Parathyroid adenoma (tissue), 2 donors: Measurements from ENCODE around the gene EVI5L.

Experiments
- H2AFZ ChIP-seq: fragments of 300-600 bp; sonication (generic); one replicate; pipeline ENCODE4 v1.7.0; 2017; ENCODE audit warnings: antibody characterized with exemption, mild to moderate bottlenecking
- H3K27ac ChIP-seq: fragments of 300-600 bp; sonication (generic); one replicate; pipeline ENCODE4 v1.7.0; 2017
- H3K27me3 ChIP-seq: fragments of 300-600 bp; sonication (generic); one replicate; pipeline ENCODE4 v1.7.0; 2017; ENCODE audit warnings: low read length; ENCODE audit not compliant: control insufficient read depth, insufficient read depth
- H3K36me3 ChIP-seq: fragments of 300-600 bp; sonication (generic); one replicate; pipeline ENCODE4 v1.7.0; 2017; ENCODE audit warnings: low read length; ENCODE audit not compliant: control insufficient read depth, insufficient read depth
- H3K4me1 ChIP-seq: fragments of 300-600 bp; sonication (generic); one replicate; pipeline ENCODE4 v1.7.0; 2017; ENCODE audit warnings: control low read depth
- H3K4me2 ChIP-seq: fragments of 300-600 bp; sonication (generic); one replicate; pipeline ENCODE4 v1.7.0; 2017; ENCODE audit warnings: low read length
- H3K4me3 ChIP-seq: fragments of 300-600 bp; sonication (generic); one replicate; pipeline ENCODE4 v1.7.0; 2017; ENCODE audit warnings: low read depth, low read length
- H3K79me2 ChIP-seq: fragments of 300-600 bp; sonication (generic); one replicate; pipeline ENCODE4 v1.7.0; 2017; ENCODE audit warnings: control low read depth
- H3K9ac ChIP-seq: fragments of 300-600 bp; sonication (generic); one replicate; pipeline ENCODE4 v1.7.0; 2017; ENCODE audit warnings: mild to moderate bottlenecking
- H3K9me3 ChIP-seq: fragments of 300-600 bp; sonication (generic); one replicate; pipeline ENCODE4 v1.7.0; 2017; ENCODE audit warnings: low read length; ENCODE audit not compliant: control insufficient read depth
- CTCF ChIP-seq: fragments of 300-600 bp; sonication (generic); IDR thresholded peaks from one replicate; pipeline ENCODE4 v1.7.0; 2017; ENCODE audit warnings: antibody characterized with exemption, mild to moderate bottlenecking
- donor health status: primary hyperparathyroidism.

The EVI5L gene

GRCh38 chr19:7843521-7843920 lies 13.5 kb downstream of the EVI5L start:
- Histone ChIP-seq H2AFZ (no peak overlapping the region), H3K9ac (no peak overlapping the region), H3K4me3 (no peak overlapping the region), H3K27ac (no peak overlapping the region), H3K4me2 (no peak overlapping the region), H3K4me1 (no peaks in the 10 kb centered on the region), H3K79me2 (peaks cover 13% of the 10 kb centered on the region), H3K27me3 (no peaks in the 10 kb centered on the region), H3K36me3 (no peaks in the 10 kb centered on the region), H3K9me3 (no peaks in the 10 kb centered on the region)
- TF ChIP-seq CTCF = no peak

GRCh38 chr19:7844405-7844804 lies 14.4 kb downstream of the EVI5L start:
- H3K4me1 ChIP-seq = no peaks in the 10 kb centered on the region
- H3K4me3 ChIP-seq = no peak overlapping the region
- H3K79me2 ChIP-seq = peaks cover 8% of the 10 kb centered on the region
- no peak overlapping the region for H3K4me2 ChIP-seq
- no peak overlapping the region for H2AFZ ChIP-seq
- no peaks in the 10 kb centered on the region for H3K27me3 ChIP-seq
- no peak overlapping the region for H3K27ac ChIP-seq
- TF ChIP-seq CTCF = no peak
- no peaks in the 10 kb centered on the region for H3K36me3 ChIP-seq
- no peaks in the 10 kb centered on the region for H3K9me3 ChIP-seq
- no peak overlapping the region for H3K9ac ChIP-seq

GRCh38 chr19:7844951-7845350 lies 14.9 kb downstream of the EVI5L start:
- no peak for TF ChIP-seq CTCF

GRCh38 chr19:7845390-7846154 lies 15.6 kb downstream of the EVI5L start:
- Histone ChIP-seq H3K27me3 (no peaks in the 10 kb centered on the region), H3K4me3 (no peak overlapping the region), H3K9me3 (no peaks in the 10 kb centered on the region), H3K9ac (no peak overlapping the region), H3K4me1 (no peaks in the 10 kb centered on the region), H2AFZ (no peak overlapping the region), H3K4me2 (no peak overlapping the region), H3K79me2 (peaks cover 4% of the 10 kb centered on the region), H3K27ac (no peak overlapping the region), H3K36me3 (no peaks in the 10 kb centered on the region)
- no peak for TF ChIP-seq CTCF

More at GRCh38 chr19:7844951-7845350, 14.9 kb downstream of the EVI5L start:
- H3K27me3 ChIP-seq = no peaks in the 10 kb centered on the region
- H3K9ac ChIP-seq = no peak overlapping the region
- H3K4me3 ChIP-seq = no peak overlapping the region
- no peaks in the 10 kb centered on the region for H3K4me1 ChIP-seq
- H3K79me2 ChIP-seq = peaks cover 5% of the 10 kb centered on the region
- no peak overlapping the region for H3K4me2 ChIP-seq
- no peak overlapping the region for H3K27ac ChIP-seq
- no peaks in the 10 kb centered on the region for H3K9me3 ChIP-seq
- H3K36me3 ChIP-seq = no peaks in the 10 kb centered on the region
- H2AFZ ChIP-seq = no peak overlapping the region

GRCh38 chr19:7846155-7846646 lies 16.2 kb downstream of the EVI5L start:
- Histone ChIP-seq H3K4me3 (no peak overlapping the region), H3K4me2 (no peak overlapping the region), H2AFZ (no peak overlapping the region), H3K27me3 (no peaks in the 10 kb centered on the region), H3K9ac (no peak overlapping the region), H3K9me3 (no peaks in the 10 kb centered on the region), H3K27ac (no peak overlapping the region), H3K36me3 (no peaks in the 10 kb centered on the region), H3K79me2 (peaks cover 3% of the 10 kb centered on the region), H3K4me1 (no peaks in the 10 kb centered on the region)
- no peak for TF ChIP-seq CTCF
